22Rv1 (cell line): ENCODE data around the gene SCFD2.

ENCODE experiments used
- CTCF ChIP-seq: fragments of 450-650 bp; IDR thresholded peaks from 2 replicates; pipeline ENCODE4 v1.5.1; 2017; ENCODE audit warnings: mild to moderate bottlenecking
- ZFX ChIP-seq: fragments of 450-650 bp; IDR thresholded peaks from 2 replicates; pipeline ENCODE4 v1.6.1; 2017; ENCODE audit warnings: antibody characterized with exemption, borderline replicate concordance

GRCh38 chr4:53306729-53307128 is 59.1 kb downstream of the SCFD2 start:
- TF ChIP-seq CTCF (no peak), ZFX (no peak)
